Thyroid gland (tissue), 4 donors: ENCODE measurements around the gene EZR.

Source experiments
- CTCF ChIP-seq, 6 experiments: fragments of 200-600 bp in 3 of 6; fragments of 450-650 bp in 3 of 6; sonication (generic) in 3 of 6; IDR thresholded peaks; one replicate each; pipeline ENCODE4 v1.5.1; 2016 to 2019; ENCODE audit warnings: antibody characterized with exemption in 6 of 6, mild to moderate bottlenecking in 2 of 6, inconsistent platforms in 1 of 6, moderate library complexity in 1 of 6
- POLR2A ChIP-seq, 2 donors: fragments of 450-650 bp; IDR thresholded peaks; one replicate each; pipeline ENCODE4 v1.6.1; 2017; ENCODE audit warnings: antibody characterized with exemption in 2 of 2, mild to moderate bottlenecking in 2 of 2, moderate library complexity in 1 of 2

- TF ChIP-seq CTCF (IDR thresholded peaks at IDR 0.05) = no peak
- no peak for TF ChIP-seq POLR2A (IDR thresholded peaks at IDR 0.05)
Measured at GRCh38 chr6:158763434-158764182, 55.6 kb downstream of the EZR start.
